ENCODE results near the gene ST8SIA5. TPM values are rescaled to one million over a fixed set of nuclear protein-coding genes. Genes with fewer than 3 reads are reported as not detected.

ST8SIA5 gene
- polyA plus RNA-seq, 1 of the 3 experiments (the other 2 are of a cell fraction) = 0.08 TPM

DNA sequence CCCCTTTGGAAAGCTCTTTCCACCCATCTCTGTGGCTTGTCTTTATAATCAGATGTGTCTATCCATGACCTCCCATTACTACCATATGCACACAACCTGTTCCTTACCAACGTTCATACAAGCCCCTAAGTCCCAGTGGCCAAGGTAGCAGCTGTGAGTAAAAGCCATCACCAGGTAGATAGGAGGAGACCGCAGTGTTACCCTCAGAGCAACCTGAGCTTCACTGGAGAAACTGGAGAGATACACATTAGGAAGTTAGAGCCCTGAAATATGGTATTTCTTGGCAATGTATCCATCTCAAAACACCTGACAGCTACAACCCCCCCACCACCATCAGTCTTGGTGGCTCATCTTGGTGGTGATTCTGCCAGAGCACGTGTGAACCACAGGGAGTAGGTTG is 125.9 kb downstream of the ST8SIA5 start:
- no peaks in the 10 kb centered on the region for H3K36me3 ChIP-seq (replicated peaks in 1 of 2; ENCODE audit: control insufficient read depth in 1 of 2, insufficient read depth in 2 of 2, low read length in 1 of 2)
- no peaks in the 10 kb centered on the region for H3F3A ChIP-seq (replicated peaks; ENCODE audit: insufficient read depth)
- H3K4me2 ChIP-seq = no peak overlapping the region
- no peaks in the 10 kb centered on the region for H4K20me1 ChIP-seq (ENCODE audit: insufficient read depth)
- H3K9me2 ChIP-seq = no peaks in the 10 kb centered on the region
- no peak for TF ChIP-seq EP300 (IDR thresholded peaks at IDR 0.05; ENCODE audit: borderline replicate concordance in 1 of 2, low read depth in 1 of 2, low read length in 1 of 2)
- no peak for TF ChIP-seq YY1 (IDR thresholded peaks at IDR 0.05; ENCODE audit: low read depth)
- TF ChIP-seq, protein P1, sequence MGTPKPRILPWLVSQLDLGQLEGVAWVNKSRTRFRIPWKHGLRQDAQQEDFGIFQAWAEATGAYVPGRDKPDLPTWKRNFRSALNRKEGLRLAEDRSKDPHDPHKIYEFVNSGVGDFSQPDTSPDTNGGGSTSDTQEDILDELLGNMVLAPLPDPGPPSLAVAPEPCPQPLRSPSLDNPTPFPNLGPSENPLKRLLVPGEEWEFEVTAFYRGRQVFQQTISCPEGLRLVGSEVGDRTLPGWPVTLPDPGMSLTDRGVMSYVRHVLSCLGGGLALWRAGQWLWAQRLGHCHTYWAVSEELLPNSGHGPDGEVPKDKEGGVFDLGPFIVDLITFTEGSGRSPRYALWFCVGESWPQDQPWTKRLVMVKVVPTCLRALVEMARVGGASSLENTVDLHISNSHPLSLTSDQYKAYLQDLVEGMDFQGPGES (IDR thresholded peaks at IDR 0.05; ENCODE audit: low read depth, low read length) = no peak
- no peak for TF ChIP-seq TEAD4 (IDR thresholded peaks at IDR 0.05; ENCODE audit: borderline replicate concordance, insufficient read depth)
- TF ChIP-seq RCOR1 (IDR thresholded peaks at IDR 0.05; ENCODE audit: low read length) = no peak
- TF ChIP-seq SMC3 (IDR thresholded peaks at IDR 0.05; ENCODE audit: low read depth, low read length) = no peak
- no peak for TF ChIP-seq GABPA (IDR thresholded peaks at IDR 0.05; ENCODE audit: low read depth)
- TF ChIP-seq POLR2AphosphoS5 (IDR thresholded peaks at IDR 0.05; ENCODE audit: low read depth, low read length) = no peak
- TF ChIP-seq NFIC (IDR thresholded peaks at IDR 0.05; ENCODE audit: borderline replicate concordance) = no peak
- H2AFZ ChIP-seq (ENCODE audit: low read depth) = no peak overlapping the region
- DNase-seq = no peak
- no peaks in the 10 kb centered on the region for H3K27me3 ChIP-seq (ENCODE audit: insufficient read depth)
- H3K27ac ChIP-seq (ENCODE audit: low read depth in 2 of 2, low read length in 1 of 2) = no peak overlapping the region
- CTCF ChIA-PET = interaction anchor here (1.1 to 2.9 kb wide), 3 partner anchors 8 to 458 kb away, joined by 3 to 15 read pairs (median 4); a partner anchor contains a TSS
- no peak overlapping the region for H3K4me3 ChIP-seq (ENCODE audit: low read depth in 2 of 2, low read length in 1 of 2)
- H3K9ac ChIP-seq = no peak overlapping the region
- POLR2A ChIA-PET = no interaction called here
- H3K9me3 ChIP-seq = no peaks in the 10 kb centered on the region
- WGBS (ENCODE audit: low lambda C conversion rate) = 17% methylated on average over 3 of the region's 3 CpGs
- H3K4me1 ChIP-seq (ENCODE audit: control insufficient read depth in 1 of 2, insufficient read depth in 2 of 2, low read depth in 1 of 2, low read length in 1 of 2) = peaks cover 0 to 20% of the 10 kb centered on the region in 2 experiments; a peak in 2 of 4 replicates
- no peaks in the 10 kb centered on the region for H3K79me2 ChIP-seq (ENCODE audit: insufficient read depth)

DNA sequence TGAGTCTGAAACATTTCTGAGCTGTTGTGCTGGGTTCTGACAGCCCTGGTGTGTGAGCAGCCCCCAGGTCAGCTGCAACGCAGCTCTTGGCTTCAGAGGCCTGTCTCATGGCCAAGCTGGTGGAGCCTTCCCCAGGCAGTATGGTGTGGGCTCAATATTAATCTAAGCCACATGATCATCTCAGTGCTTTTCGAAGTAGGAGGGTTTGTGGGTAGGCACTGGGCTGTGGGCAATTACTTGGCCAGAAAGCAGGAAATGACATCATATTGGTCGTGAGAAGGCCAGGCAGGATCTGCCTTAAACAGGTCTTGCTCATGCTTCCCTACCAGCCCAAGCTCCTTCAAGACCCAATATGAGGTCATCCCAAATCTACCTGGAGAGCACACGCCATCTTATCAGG is 126.7 kb downstream of the ST8SIA5 start:
- Histone ChIP-seq H3K9me3 (no peaks in the 10 kb centered on the region), H2AFZ (ENCODE audit: low read depth) (no peak overlapping the region), H3K4me1 (ENCODE audit: control insufficient read depth in 1 of 2, insufficient read depth in 2 of 2, low read depth in 1 of 2, low read length in 1 of 2) (peaks cover 0 to 20% of the 10 kb centered on the region in 2 experiments; a peak in 2 of 4 replicates), H3K27me3 (ENCODE audit: insufficient read depth) (no peaks in the 10 kb centered on the region), H3K27ac (ENCODE audit: low read depth in 2 of 2, low read length in 1 of 2) (peak overlapping the region in 1 of 2 experiments; percentile 62; a peak in 2 of 4 replicates), H3K9ac (no peak overlapping the region), H3K36me3 (replicated peaks in 1 of 2; ENCODE audit: control insufficient read depth in 1 of 2, insufficient read depth in 2 of 2, low read length in 1 of 2) (no peaks in the 10 kb centered on the region), H3K4me2 (no peak overlapping the region), H3K4me3 (ENCODE audit: low read depth in 2 of 2, low read length in 1 of 2) (no peak overlapping the region), H4K20me1 (ENCODE audit: insufficient read depth) (no peaks in the 10 kb centered on the region), H3F3A (replicated peaks; ENCODE audit: insufficient read depth) (no peaks in the 10 kb centered on the region), H3K79me2 (ENCODE audit: insufficient read depth) (no peaks in the 10 kb centered on the region), H3K9me2 (no peaks in the 10 kb centered on the region)
- no peak for DNase-seq
- CTCF ChIA-PET = interaction anchor here (1.1 to 2.9 kb wide), 2 partner anchors 28 to 457 kb away, joined by 3 to 15 read pairs; a partner anchor contains a TSS
- POLR2A ChIA-PET = no interaction called here
- 0% methylated on average over 1 of the region's 4 CpGs for WGBS (ENCODE audit: low lambda C conversion rate)
- no peak for TF ChIP-seq GABPA (IDR thresholded peaks at IDR 0.05; ENCODE audit: low read depth)

DNA sequence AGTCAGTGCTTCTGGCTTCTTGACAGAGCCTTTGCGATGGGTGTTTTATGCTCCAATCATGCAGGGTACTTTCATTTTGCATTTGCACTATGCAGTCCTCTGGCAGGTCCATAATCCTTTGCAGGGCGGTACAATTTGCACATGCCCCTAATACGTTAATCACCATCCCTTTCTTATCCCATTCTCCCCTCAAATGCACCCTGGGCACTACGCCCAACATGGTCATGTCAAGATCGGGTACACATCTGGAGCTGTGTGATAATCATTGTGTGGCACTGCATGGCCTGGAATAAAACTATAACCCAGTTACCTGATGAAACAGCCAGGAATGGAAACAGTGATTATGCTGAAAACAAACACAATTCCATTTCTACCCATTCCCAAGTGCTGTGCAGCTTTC is 127.5 kb downstream of the ST8SIA5 start:
- Histone ChIP-seq H3K9me3 (no peaks in the 10 kb centered on the region), H3K4me2 (no peak overlapping the region), H4K20me1 (ENCODE audit: insufficient read depth) (no peaks in the 10 kb centered on the region), H3K9ac (no peak overlapping the region), H3K36me3 (replicated peaks in 1 of 2; ENCODE audit: control insufficient read depth in 1 of 2, insufficient read depth in 2 of 2, low read length in 1 of 2) (no peaks in the 10 kb centered on the region), H3K79me2 (ENCODE audit: insufficient read depth) (no peaks in the 10 kb centered on the region), H3K27me3 (ENCODE audit: insufficient read depth) (no peaks in the 10 kb centered on the region), H3K9me2 (no peaks in the 10 kb centered on the region), H2AFZ (ENCODE audit: low read depth) (no peak overlapping the region), H3K4me3 (ENCODE audit: low read depth in 2 of 2, low read length in 1 of 2) (no peak overlapping the region), H3K4me1 (ENCODE audit: control insufficient read depth in 1 of 2, insufficient read depth in 2 of 2, low read depth in 1 of 2, low read length in 1 of 2) (peaks cover 0 to 22% of the 10 kb centered on the region in 2 experiments; a peak in 2 of 4 replicates), H3F3A (replicated peaks; ENCODE audit: insufficient read depth) (no peaks in the 10 kb centered on the region), H3K27ac (ENCODE audit: low read depth in 2 of 2, low read length in 1 of 2) (peak overlapping the region in 1 of 2 experiments; percentile 62; a peak in 1 of 4 replicates)
- ChIA-PET POLR2A (no interaction called here), CTCF (interaction anchor here (3.1 kb wide), 1 partner anchor 348 kb away, joined by 18 read pairs; no protein-coding TSS in a partner anchor)
- peak; percentile 49 for DNase-seq
- WGBS (ENCODE audit: low lambda C conversion rate) = 12% methylated on average over 5 of the region's 5 CpGs
- TF ChIP-seq MEF2A (IDR thresholded peaks at IDR 0.05; ENCODE audit: borderline replicate concordance, low read depth) = no peak
- no peak for TF ChIP-seq FOSL2 (IDR thresholded peaks at IDR 0.05; ENCODE audit: borderline replicate concordance, low read depth)
- 0 out of 4 replicates have a peak, but pooled peaks of 1 of the 2 experiments have one; percentile 28 for TF ChIP-seq EP300 (IDR thresholded peaks at IDR 0.05; ENCODE audit: borderline replicate concordance in 1 of 2, low read depth in 1 of 2, low read length in 1 of 2)
- no peak for TF ChIP-seq GATA2 (CRISPR knock-in tag; IDR thresholded peaks at IDR 0.05)
- TF ChIP-seq SIN3A (IDR thresholded peaks at IDR 0.05; ENCODE audit: borderline replicate concordance, low read depth, low read length) = no peak
- TF ChIP-seq, protein P2, sequence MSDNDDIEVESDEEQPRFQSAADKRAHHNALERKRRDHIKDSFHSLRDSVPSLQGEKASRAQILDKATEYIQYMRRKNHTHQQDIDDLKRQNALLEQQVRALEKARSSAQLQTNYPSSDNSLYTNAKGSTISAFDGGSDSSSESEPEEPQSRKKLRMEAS (IDR thresholded peaks at IDR 0.05; ENCODE audit: low read depth) = no peak
- TF ChIP-seq CHD2 (IDR thresholded peaks at IDR 0.05; ENCODE audit: low read length, partially characterized antibody) = no peak
- TF ChIP-seq RAD21 (IDR thresholded peaks at IDR 0.05; ENCODE audit: low read length) = no peak
- TF ChIP-seq, protein P3, sequence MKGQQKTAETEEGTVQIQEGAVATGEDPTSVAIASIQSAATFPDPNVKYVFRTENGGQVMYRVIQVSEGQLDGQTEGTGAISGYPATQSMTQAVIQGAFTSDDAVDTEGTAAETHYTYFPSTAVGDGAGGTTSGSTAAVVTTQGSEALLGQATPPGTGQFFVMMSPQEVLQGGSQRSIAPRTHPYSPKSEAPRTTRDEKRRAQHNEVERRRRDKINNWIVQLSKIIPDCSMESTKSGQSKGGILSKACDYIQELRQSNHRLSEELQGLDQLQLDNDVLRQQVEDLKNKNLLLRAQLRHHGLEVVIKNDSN (IDR thresholded peaks at IDR 0.05; ENCODE audit: borderline replicate concordance, low read depth) = no peak
- TF ChIP-seq, protein P4, sequence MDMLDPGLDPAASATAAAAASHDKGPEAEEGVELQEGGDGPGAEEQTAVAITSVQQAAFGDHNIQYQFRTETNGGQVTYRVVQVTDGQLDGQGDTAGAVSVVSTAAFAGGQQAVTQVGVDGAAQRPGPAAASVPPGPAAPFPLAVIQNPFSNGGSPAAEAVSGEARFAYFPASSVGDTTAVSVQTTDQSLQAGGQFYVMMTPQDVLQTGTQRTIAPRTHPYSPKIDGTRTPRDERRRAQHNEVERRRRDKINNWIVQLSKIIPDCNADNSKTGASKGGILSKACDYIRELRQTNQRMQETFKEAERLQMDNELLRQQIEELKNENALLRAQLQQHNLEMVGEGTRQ (IDR thresholded peaks at IDR 0.05; ENCODE audit: borderline replicate concordance, low read depth, low read length) = no peak
- TF ChIP-seq ELF1 (IDR thresholded peaks at IDR 0.05) = no peak
- no peak for TF ChIP-seq TCF12 (IDR thresholded peaks at IDR 0.05)
- TF ChIP-seq RCOR1 (IDR thresholded peaks at IDR 0.05; ENCODE audit: low read length) = 0 out of 2 replicates have a peak, but pooled peaks have one; percentile 10
- no peak for TF ChIP-seq MXI1 (IDR thresholded peaks at IDR 0.05; ENCODE audit: low read depth, low read length)

Data from SK-N-SH (cell line).